HepG2 (cell line): ENCODE results near the gene LEAP2. TPM values are rescaled to one million over a fixed set of nuclear protein-coding genes. Genes with fewer than 3 reads are reported as not detected.

Source experiments
- AKNA ChIP-seq: sonication (generic); formaldehyde crosslinking; IDR thresholded peaks from 2 replicates; pipeline ENCODE4 v1.4.0; 2020; ENCODE audit warnings: missing genetic modification reagents, borderline replicate concordance
- DPF2 ChIP-seq: sonication (generic); formaldehyde crosslinking; IDR thresholded peaks from 2 replicates; pipeline ENCODE4 v1.4.0; 2020; ENCODE audit warnings: mild to moderate bottlenecking, low read depth, missing genetic modification reagents, borderline replicate concordance
- FOXJ3 ChIP-seq: sonication (generic); formaldehyde crosslinking; IDR thresholded peaks from 2 replicates; pipeline ENCODE4 v1.4.0; 2020; ENCODE audit warnings: missing genetic modification reagents, mild to moderate bottlenecking, borderline replicate concordance
- FOXP4 ChIP-seq: sonication (generic); formaldehyde crosslinking; IDR thresholded peaks from 2 replicates; pipeline ENCODE4 v1.4.0; 2020; ENCODE audit warnings: missing genetic modification reagents
- GFI1 ChIP-seq: sonication (generic); formaldehyde crosslinking; IDR thresholded peaks from 2 replicates; pipeline ENCODE4 v1.5.0; 2020; ENCODE audit warnings: missing genetic modification reagents, mild to moderate bottlenecking, borderline replicate concordance
- HCFC1 ChIP-seq: fragments of 150-350 bp; IDR thresholded peaks from 2 replicates; pipeline ENCODE4 v1.6.1; 2014; ENCODE audit warnings: low read depth, low read length
- HINFP ChIP-seq: sonication (generic); formaldehyde crosslinking; IDR thresholded peaks from 2 replicates; pipeline ENCODE4 v1.4.0; 2020; ENCODE audit warnings: low read depth, mild to moderate bottlenecking, missing genetic modification reagents
- LCORL ChIP-seq, 2 experiments: fragments of 450-650 bp in 1 of 2; sonication (generic) in 1 of 2; formaldehyde crosslinking in 1 of 2; IDR thresholded peaks; 2 replicates each; pipeline versions ENCODE4 v1.5.0 to v1.6.1; 2017 to 2020; ENCODE audit warnings: antibody characterized with exemption in 1 of 2, missing genetic modification reagents in 1 of 2
- NFKBIZ ChIP-seq: IDR thresholded peaks from 2 replicates; pipeline ENCODE4 v1.6.1; 2018; ENCODE audit warnings: missing genetic modification reagents, missing compliant biosample characterization
- NRL ChIP-seq: sonication (generic); formaldehyde crosslinking; IDR thresholded peaks from 2 replicates; pipeline ENCODE4 v1.5.0; 2020; ENCODE audit warnings: missing genetic modification reagents, mild to moderate bottlenecking, moderate library complexity, borderline replicate concordance
- TEAD2 ChIP-seq: sonication (generic); formaldehyde crosslinking; IDR thresholded peaks from 2 replicates; pipeline ENCODE4 v1.9.0; 2021; ENCODE audit warnings: missing genetic modification reagents
- TERF1 ChIP-seq: sonication (generic); formaldehyde crosslinking; IDR thresholded peaks from 2 replicates; pipeline ENCODE4 v1.8.0; 2022; ENCODE audit warnings: mild to moderate bottlenecking, missing genetic modification reagents, moderate library complexity
- UBTF ChIP-seq: sonication (generic); formaldehyde crosslinking; IDR thresholded peaks from 2 replicates; pipeline ENCODE4 v1.4.0; 2020; ENCODE audit warnings: mild to moderate bottlenecking, missing genetic modification reagents
- ZC3H13 ChIP-seq: sonication (generic); formaldehyde crosslinking; IDR thresholded peaks from 2 replicates; pipeline ENCODE4 v1.8.1; 2023; ENCODE audit warnings: mild to moderate bottlenecking, missing genetic modification reagents, moderate library complexity
- ZZZ3 ChIP-seq: sonication (generic); formaldehyde crosslinking; IDR thresholded peaks from 2 replicates; pipeline ENCODE4 v1.4.0; 2020; ENCODE audit warnings: missing genetic modification reagents, mild to moderate bottlenecking, borderline replicate concordance
- polyA plus RNA-seq, 8 experiments: library from polyadenylated mRNA; depleted of rRNA in 3 of 8; stranded (reverse) in 7 of 8; unstranded in 1 of 8; fragments of >200 nt; fragmentation: Illumina TruSeq in 4 of 8; extraction: Trizol in 4 of 8; gene quantifications; 2 replicates each; pipeline versions ENCODE4 v1.2.1 to v1.2.3, GENCODE V29; 2011 to 2016; ENCODE audit warnings: low read depth in 4 of 8, missing spikeins in 1 of 8, mixed read lengths in 1 of 8; ENCODE audit not compliant: insufficient read depth in 1 of 8
- total RNA-seq, 5 experiments: library from RNA; depleted of rRNA; stranded (reverse); fragments of >200 nt; fragmentation: Illumina TruSeq; extraction: Trizol; gene quantifications; 2 replicates each; pipeline ENCODE4 v1.2.3, GENCODE V29; 2016; ENCODE audit warnings: low read depth in 1 of 5

Gene LEAP2
- total and polyA plus RNA-seq, 2 of the 13 experiments (the other 11 are each of a cell fraction or from before 2014, with no cell fraction given): 23.9 to 51.9 TPM

GRCh38 chr5:132830436-132831094 is 42.9 kb upstream of the LEAP2 start, which contains the start of gene SHROOM1 (continued):
- TF ChIP-seq FOXP4 (CRISPR knock-in tag) (no peak), HINFP (CRISPR knock-in tag) (peak; percentile 91), NRL (CRISPR knock-in tag) (peak; percentile 56; the same call in 1 of the 2 replicates), LCORL (IDR thresholded peaks at IDR 0.05) (no peak), LCORL (CRISPR knock-in tag; IDR thresholded peaks at IDR 0.05) (peak; percentile 51; the same call in 1 of the 2 replicates), UBTF (peak; percentile 92; the same call in 1 of the 2 replicates), TERF1 (CRISPR knock-in tag) (no peak), TEAD2 (CRISPR knock-in tag) (no peak), ZZZ3 (CRISPR knock-in tag) (no peak), FOXJ3 (CRISPR knock-in tag) (no peak), AKNA (CRISPR knock-in tag) (no peak), GFI1 (CRISPR knock-in tag) (peak; percentile 36; the same call in 1 of the 2 replicates), HCFC1 (no peak), DPF2 (no peak), NFKBIZ (CRISPR knock-in tag) (no peak), ZC3H13 (CRISPR knock-in tag) (peak; percentile 65; the same call in 1 of the 2 replicates)
